Breast epithelium (tissue), 4 donors: ENCODE results near the gene GABRA5. TPM values are rescaled to one million over a fixed set of nuclear protein-coding genes. Genes with fewer than 3 reads are reported as not detected.

Source experiments
- DNase-seq, 2 donors: peaks; one replicate each; pipeline ENCODE4 v3.0.0-alpha.2; 2019; ENCODE audit warnings: low spot score in 2 of 2
- H3K27ac ChIP-seq, 2 donors: fragments of 200-600 bp; sonication (generic) in 1 of 2; one replicate each; pipeline ENCODE4 v1.5.1; 2016 to 2019; ENCODE audit warnings: mild to moderate bottlenecking in 1 of 2
- H3K27me3 ChIP-seq, 2 donors: fragments of 200-600 bp; sonication (generic) in 1 of 2; one replicate each; pipeline versions ENCODE4 v1.5.1 to v1.6.0; 2017 to 2019; ENCODE audit warnings: control low read depth in 1 of 2, mild to moderate bottlenecking in 1 of 2
- H3K36me3 ChIP-seq: fragments of 200-600 bp; one replicate; pipeline ENCODE4 v1.5.1; 2019
- H3K4me1 ChIP-seq, 2 donors: fragments of 200-600 bp; sonication (generic); one replicate each; pipeline ENCODE4 v1.5.1; 2016 to 2019; ENCODE audit warnings: control low read depth in 1 of 2
- H3K4me3 ChIP-seq, 3 donors: fragments of 200-600 bp; sonication (generic); 1 replicate in 2 of 3; 2 replicates in 1 of 3; pipeline ENCODE4 v1.5.1; 2016 to 2019; ENCODE audit warnings: mild to moderate bottlenecking in 3 of 3, moderate library complexity in 2 of 3
- H3K9me3 ChIP-seq, 2 donors: fragments of 200-600 bp; sonication (generic) in 1 of 2; one replicate each; pipeline ENCODE4 v1.5.1; 2016 to 2019; ENCODE audit warnings: control low read depth in 1 of 2
- CTCF ChIP-seq, 3 donors: fragments of 450-650 bp; IDR thresholded peaks; one replicate each; pipeline ENCODE4 v1.5.1; 2016 to 2017; ENCODE audit warnings: antibody characterized with exemption in 3 of 3, mild to moderate bottlenecking in 3 of 3, moderate library complexity in 3 of 3
- POLR2A ChIP-seq: fragments of 450-650 bp; IDR thresholded peaks from one replicate; pipeline ENCODE4 v1.6.1; 2016; ENCODE audit warnings: antibody characterized with exemption, mild to moderate bottlenecking, moderate library complexity
- POLR2AphosphoS5 ChIP-seq, 3 donors: sonication (generic); formaldehyde crosslinking; IDR thresholded peaks; one replicate each; pipeline ENCODE4 v1.6.1; 2017; ENCODE audit warnings: antibody characterized with exemption in 3 of 3
- intact Hi-C: fragments of 100-400 bp; cut with DNase I; formaldehyde crosslinking; loops from one replicate; pipeline ENCODE4 v1.15.1; 2023; ENCODE audit warnings: low total_unique reads
- total RNA-seq, 3 donors: library from RNA; depleted of rRNA; stranded (reverse); fragments of >200 nt; gene quantifications; one replicate each; pipeline ENCODE4 v1.1.0, GENCODE V29; 2016

Gene GABRA5
- total RNA-seq, 3 donors from 2014 or later: not detected

GRCh38 chr15:26943866-26944265 lies 77.0 kb downstream of the GABRA5 start:
- no peaks in the 10 kb centered on the region for H3K27me3 ChIP-seq
- intact Hi-C loops: no loop called here
- no peaks in the 10 kb centered on the region for H3K4me1 ChIP-seq
- TF ChIP-seq POLR2A (no peak), CTCF (IDR thresholded peaks at IDR 0.05) (no peak), POLR2AphosphoS5 (IDR thresholded peaks at IDR 0.05) (no peak)
- no peak for DNase-seq
- H3K27ac ChIP-seq: no peak overlapping the region
- H3K36me3 ChIP-seq: no peaks in the 10 kb centered on the region
- no peak overlapping the region for H3K4me3 ChIP-seq
- H3K9me3 ChIP-seq: no peaks in the 10 kb centered on the region

GRCh38 chr15:26945046-26945445 lies 78.2 kb downstream of the GABRA5 start:
- H3K9me3 ChIP-seq: no peaks in the 10 kb centered on the region
- no peaks in the 10 kb centered on the region for H3K36me3 ChIP-seq
- no peaks in the 10 kb centered on the region for H3K4me1 ChIP-seq
- no peak overlapping the region for H3K4me3 ChIP-seq
- no peak for TF ChIP-seq POLR2A
- TF ChIP-seq CTCF (IDR thresholded peaks at IDR 0.05): no peak
- TF ChIP-seq POLR2AphosphoS5 (IDR thresholded peaks at IDR 0.05): no peak
- no peak for DNase-seq
- H3K27ac ChIP-seq: no peak overlapping the region
- intact Hi-C loops: no loop called here
- H3K27me3 ChIP-seq: no peaks in the 10 kb centered on the region

- DNase-seq: no peak
- no peaks in the 10 kb centered on the region for H3K4me1 ChIP-seq
- H3K36me3 ChIP-seq: no peaks in the 10 kb centered on the region
- no peaks in the 10 kb centered on the region for H3K27me3 ChIP-seq
- TF ChIP-seq POLR2A: no peak
- TF ChIP-seq POLR2AphosphoS5 (IDR thresholded peaks at IDR 0.05): no peak
- TF ChIP-seq CTCF (IDR thresholded peaks at IDR 0.05): no peak
- no peak overlapping the region for H3K27ac ChIP-seq
- H3K4me3 ChIP-seq: no peak overlapping the region
- intact Hi-C loops: no loop called here
- peaks cover 0 to 20% of the 10 kb centered on the region in 2 donors for H3K9me3 ChIP-seq
Measured at GRCh38 chr15:26950001-26950400, 83.1 kb downstream of the GABRA5 start.

GRCh38 chr15:26954403-26954802 lies 87.5 kb downstream of the GABRA5 start:
- no peak for DNase-seq
- H3K4me3 ChIP-seq: no peak overlapping the region
- no peaks in the 10 kb centered on the region for H3K4me1 ChIP-seq
- no peak overlapping the region for H3K27ac ChIP-seq
- H3K9me3 ChIP-seq: peaks cover 0 to 27% of the 10 kb centered on the region in 2 donors
- H3K36me3 ChIP-seq: no peaks in the 10 kb centered on the region
- TF ChIP-seq POLR2AphosphoS5 (IDR thresholded peaks at IDR 0.05): no peak
- TF ChIP-seq POLR2A: no peak
- TF ChIP-seq CTCF (IDR thresholded peaks at IDR 0.05): no peak
- no peaks in the 10 kb centered on the region for H3K27me3 ChIP-seq
- intact Hi-C loops: no loop called here

- H3K27me3 ChIP-seq: peaks cover 0 to 28% of the 10 kb centered on the region in 2 donors
- no peaks in the 10 kb centered on the region for H3K9me3 ChIP-seq
- no peak for DNase-seq
- intact Hi-C loops: no loop called here
- TF ChIP-seq POLR2AphosphoS5 (IDR thresholded peaks at IDR 0.05) (no peak), POLR2A (no peak), CTCF (IDR thresholded peaks at IDR 0.05) (no peak)
- H3K27ac ChIP-seq: peak overlapping the region in 1 of 2 donors; percentile 42
- H3K36me3 ChIP-seq: no peaks in the 10 kb centered on the region
- peak overlapping the region in 2 of 3 donors; percentile 44 to 54 for H3K4me3 ChIP-seq
- H3K4me1 ChIP-seq: no peaks in the 10 kb centered on the region
Measured at GRCh38 chr15:26967719-26968269, 100.9 kb downstream of the GABRA5 start.
